ENCODE measurements around the gene BAX. TPM values are rescaled to one million over a fixed set of nuclear protein-coding genes. Genes with fewer than 3 reads are reported as not detected.

BAX gene
- total and polyA plus RNA-seq, 9 of the 15 experiments (the other 6 are each of a cell fraction or from before 2014, with no cell fraction given): 3.2 to 95.4 (median 44.5) TPM

GRCh38 chr19:48966541-48967345 is 12.1 kb downstream of the BAX start (continued):
- TF ChIP-seq ZNF174 (CRISPR knock-in tag; IDR thresholded peaks at IDR 0.05) (no peak), PTBP1 (IDR thresholded peaks at IDR 0.05; ENCODE audit: low read depth, low read length) (peak; percentile 95), HMGXB4 (CRISPR knock-in tag; IDR thresholded peaks at IDR 0.05) (no peak), SNAPC5 (CRISPR knock-in tag; IDR thresholded peaks at IDR 0.05) (no peak), RBM17 (IDR thresholded peaks at IDR 0.05; ENCODE audit: borderline replicate concordance, low read depth, low read length) (no peak), ZNF318 (IDR thresholded peaks at IDR 0.05; ENCODE audit: borderline replicate concordance in 1 of 2, low read depth in 1 of 2) (no peak), ZNF277 (CRISPR knock-in tag; IDR thresholded peaks at IDR 0.05; ENCODE audit: borderline replicate concordance) (no peak), STAT5B (CRISPR knock-in tag; IDR thresholded peaks at IDR 0.05) (no peak), POU5F1 (IDR thresholded peaks at IDR 0.05; ENCODE audit: borderline replicate concordance, low read depth, low read length, partially characterized antibody) (no peak), DPF2 (IDR thresholded peaks at IDR 0.05) (no peak), SIN3B (IDR thresholded peaks at IDR 0.05; ENCODE audit: low read depth) (no peak), CLOCK (CRISPR knock-in tag; IDR thresholded peaks at IDR 0.05; ENCODE audit: borderline replicate concordance) (no peak)
